GM12891 (cell line): Measurements from ENCODE around the gene NBEA.

ENCODE experiments used
- POLR2A ChIP-seq: IDR thresholded peaks from 2 replicates; pipeline ENCODE4 v1.6.1; 2011; ENCODE audit warnings: low read depth, low read length, control low read depth
- POLR2AphosphoS5 ChIP-seq: IDR thresholded peaks from 2 replicates; pipeline ENCODE4 v1.6.1; 2011; ENCODE audit warnings: low read depth, low read length, control low read depth

GRCh38 chr13:35700671-35701070 lies 758.6 kb downstream of the NBEA start:
- TF ChIP-seq POLR2AphosphoS5, result no peak
- no peak for TF ChIP-seq POLR2A
